HEK293 (cell line): ENCODE measurements around the gene SIGLEC6.

Experiments
- CTCF ChIA-PET: fragments of 350-600 bp; formaldehyde crosslinking; extraction: SDS; loops from one replicate; lab custom pipeline; 2021; ENCODE audit warnings: antibody characterized with exemption; lab: Yijun Ruan, JAX
- POLR2A ChIA-PET: fragments of 300-600 bp; formaldehyde crosslinking; extraction: SDS; loops from one replicate; lab custom pipeline; 2020; ENCODE audit warnings: antibody characterized with exemption, inconsistent platforms; lab: Yijun Ruan, JAX
- H3K27ac ChIP-seq: fragments of 200-500 bp; sonication (Bioruptor generic); 2 replicates; pipeline ENCODE4 v1.5.1; 2014; ENCODE audit warnings: low read depth, low read length, control low read depth, inconsistent platforms; ENCODE audit errors: extremely low read depth
- H3K36me3 ChIP-seq, 2 experiments: fragments of 200-500 bp in 1 of 2; sonication (Bioruptor generic) in 1 of 2; 1 replicate in 1 of 2; 2 replicates in 1 of 2; pipeline ENCODE4 v1.5.1; 2014 to 2017; ENCODE audit warnings: inconsistent platforms in 2 of 2, low read length in 2 of 2; ENCODE audit not compliant: control insufficient read depth in 2 of 2, insufficient read depth in 1 of 2
- H3K4me1 ChIP-seq: fragments of 200-500 bp; sonication (Bioruptor generic); 2 replicates; pipeline ENCODE4 v1.5.1; 2014; ENCODE audit warnings: mild to moderate bottlenecking, low read length, inconsistent platforms; ENCODE audit not compliant: control insufficient read depth, insufficient read depth
- H3K4me3 ChIP-seq: 2 replicates; pipeline ENCODE4 v1.5.1; 2011; ENCODE audit warnings: low read depth, mild to moderate bottlenecking, control low read depth, low read length, moderate library complexity
- H3K9me3 ChIP-seq: fragments of 200-500 bp; sonication (Bioruptor generic); 2 replicates; pipeline ENCODE4 v1.5.1; 2014; ENCODE audit warnings: low read depth, low read length, inconsistent platforms; ENCODE audit not compliant: control insufficient read depth, insufficient read depth
- FEZF1 ChIP-seq: fragments of 450-650 bp; formaldehyde crosslinking; IDR thresholded peaks from 2 replicates; pipeline ENCODE4 v1.5.1; 2016; ENCODE audit warnings: missing biosample characterization, missing genetic modification characterization
- KLF17 ChIP-seq: fragments of 450-650 bp; formaldehyde crosslinking; IDR thresholded peaks from 2 replicates; pipeline ENCODE4 v1.5.1; 2016; ENCODE audit warnings: missing biosample characterization, missing genetic modification characterization
- ZNF155 ChIP-seq: fragments of 450-650 bp; formaldehyde crosslinking; IDR thresholded peaks from 2 replicates; pipeline ENCODE4 v1.5.1; 2016; ENCODE audit warnings: missing biosample characterization, missing genetic modification characterization
- ZNF18 ChIP-seq: fragments of 450-650 bp; formaldehyde crosslinking; IDR thresholded peaks from 2 replicates; pipeline ENCODE4 v1.5.1; 2016; ENCODE audit warnings: missing biosample characterization, missing genetic modification characterization
- ZNF24 ChIP-seq: fragments of 450-650 bp; formaldehyde crosslinking; IDR thresholded peaks from 2 replicates; pipeline ENCODE4 v1.5.1; 2016; ENCODE audit warnings: missing biosample characterization, missing genetic modification characterization
- ZNF266 ChIP-seq: fragments of 450-650 bp; formaldehyde crosslinking; IDR thresholded peaks from 2 replicates; pipeline ENCODE4 v1.5.1; 2016; ENCODE audit warnings: missing biosample characterization, missing genetic modification characterization, low read depth
- ZNF280C ChIP-seq: fragments of 450-650 bp; formaldehyde crosslinking; IDR thresholded peaks from 2 replicates; pipeline ENCODE4 v1.5.1; 2016; ENCODE audit warnings: missing biosample characterization, missing genetic modification characterization
- ZNF362 ChIP-seq: fragments of 450-650 bp; formaldehyde crosslinking; IDR thresholded peaks from 2 replicates; pipeline ENCODE4 v1.5.1; 2016; ENCODE audit warnings: missing biosample characterization, missing genetic modification characterization
- ZNF423 ChIP-seq: fragments of 450-650 bp; formaldehyde crosslinking; IDR thresholded peaks from 2 replicates; pipeline ENCODE4 v1.5.1; 2016; ENCODE audit warnings: missing biosample characterization, missing genetic modification characterization
- ZNF518A ChIP-seq: fragments of 450-650 bp; formaldehyde crosslinking; conservative IDR thresholded peaks from 2 replicates; pipeline ENCODE4 v1.5.1; 2016; ENCODE audit warnings: low read depth, missing biosample characterization, missing genetic modification characterization
- ZNF596 ChIP-seq: fragments of 450-650 bp; IDR thresholded peaks from 2 replicates; pipeline ENCODE4 v1.5.0; 2018; ENCODE audit warnings: missing biosample characterization, mild to moderate bottlenecking, missing genetic modification characterization, moderate library complexity
- ZNF645 ChIP-seq: fragments of 450-650 bp; formaldehyde crosslinking; IDR thresholded peaks from 2 replicates; pipeline ENCODE4; 2016; ENCODE audit warnings: missing biosample characterization, missing genetic modification characterization
- ZNF692 ChIP-seq: fragments of 450-650 bp; formaldehyde crosslinking; IDR thresholded peaks from 2 replicates; pipeline ENCODE4 v1.5.1; 2016; ENCODE audit warnings: missing biosample characterization, missing genetic modification characterization

Gene SIGLEC6

GRCh38 chr19:51546107-51546649 lies 14.7 kb upstream of the SIGLEC6 start (continued):
- no peak for TF ChIP-seq ZNF518A
- TF ChIP-seq KLF17 (tag by site-specific recombination): no peak
- no peak for TF ChIP-seq ZNF362

GRCh38 chr19:51544038-51544437 lies 12.6 kb upstream of the SIGLEC6 start:
- H3K4me3 ChIP-seq: no peak overlapping the region
- H3K36me3 ChIP-seq: no peaks in the 10 kb centered on the region
- TF ChIP-seq ZNF18 (tag by site-specific recombination) (no peak), ZNF280C (tag by site-specific recombination) (no peak), ZNF266 (tag by site-specific recombination) (no peak), FEZF1 (tag by site-specific recombination) (no peak), ZNF155 (tag by site-specific recombination) (no peak), ZNF645 (tag by site-specific recombination) (no peak), ZNF24 (no peak), ZNF596 (tag by site-specific recombination) (no peak), ZNF423 (tag by site-specific recombination) (no peak), ZNF692 (no peak)
- TF ChIP-seq, all 188 proteins: peak for 0
- POLR2A ChIA-PET: no interaction called here
- Histone ChIP-seq H3K27ac (no peak overlapping the region), H3K4me1 (no peaks in the 10 kb centered on the region), H3K9me3 (no peaks in the 10 kb centered on the region)
- CTCF ChIA-PET: no interaction called here
